LNCAP (cell line): ENCODE measurements around the gene SIAH2.

ENCODE experiments used
- CTCF ChIP-seq: fragments of 450-650 bp; IDR thresholded peaks from 2 replicates; pipeline ENCODE4 v1.5.1; 2017; ENCODE audit warnings: mild to moderate bottlenecking

The SIAH2 gene

GRCh38 chr3:150770681-150771080, 7.7 kb upstream of the SIAH2 start:
- no peak for TF ChIP-seq CTCF

GRCh38 chr3:150766742-150767141, 3.8 kb upstream of the SIAH2 start:
- TF ChIP-seq CTCF, result no peak

GRCh38 chr3:150765949-150766720, 3.2 kb upstream of the SIAH2 start:
- TF ChIP-seq CTCF, result no peak

GRCh38 chr3:150764967-150765366, 2.0 kb upstream of the SIAH2 start:
- no peak for TF ChIP-seq CTCF

- TF ChIP-seq CTCF, result no peak
Observed at GRCh38 chr3:150764566-150764965, 1.6 kb upstream of the SIAH2 start.

GRCh38 chr3:150763841-150764483, 993 bp upstream of the SIAH2 start:
- peak; percentile 63 for TF ChIP-seq CTCF

- no peak for TF ChIP-seq CTCF
Observed at GRCh38 chr3:150762662-150763121, 277 bp downstream of the SIAH2 start.
